T-helper 1 cell (primary cell): ENCODE data around the gene ERBIN.
"Not testable (repeated sequence)": the region's sequence is repeated elsewhere in the genome, so short reads cannot be mapped to it uniquely, and the experiment has no call there.

Experiments used
- DNase-seq, 5 donors: peaks; one replicate each; pipeline ENCODE4 v3.0.0-alpha.2; 2012 to 2020

ERBIN gene

GRCh38 chr5:65923339-65923738, 3.0 kb upstream of the ERBIN start:
- DNase-seq, result no peak

DNA sequence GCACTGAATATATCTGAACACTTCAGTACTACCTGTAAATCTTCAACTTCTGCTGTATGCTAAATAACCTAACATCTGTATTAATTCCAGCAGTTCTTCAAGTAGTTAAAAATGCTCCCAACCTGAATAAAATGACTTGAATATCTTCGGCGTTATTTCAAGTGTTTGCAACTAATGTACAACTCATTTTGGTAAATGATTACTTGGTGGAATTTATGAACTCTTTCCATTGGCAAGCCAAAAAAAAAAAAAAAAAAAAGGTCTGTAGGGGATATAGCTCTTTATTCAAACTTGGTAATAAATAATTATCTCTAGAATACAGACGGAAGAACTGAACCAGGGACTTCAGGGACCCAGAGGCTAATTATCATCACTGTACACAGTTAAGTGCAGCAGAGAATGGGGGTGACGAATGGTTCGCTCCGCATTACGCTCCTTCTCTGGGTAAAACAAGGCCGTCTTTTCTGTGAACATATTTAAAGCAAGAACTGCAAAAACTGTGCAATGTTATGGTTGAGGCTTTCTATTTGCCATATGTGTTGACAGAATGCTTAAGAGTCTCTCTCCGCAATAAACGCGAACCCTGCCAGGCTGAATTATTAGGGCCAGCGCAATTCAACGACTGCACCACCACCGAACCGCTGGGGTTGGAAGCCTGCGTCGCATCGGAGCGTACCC, 1.9 kb upstream of the ERBIN start:
- no peak for DNase-seq

GRCh38 chr5:65925044-65925600, 1.3 kb upstream of the ERBIN start:
- peak; percentile 46 to 83 (median 64) for DNase-seq

DNA sequence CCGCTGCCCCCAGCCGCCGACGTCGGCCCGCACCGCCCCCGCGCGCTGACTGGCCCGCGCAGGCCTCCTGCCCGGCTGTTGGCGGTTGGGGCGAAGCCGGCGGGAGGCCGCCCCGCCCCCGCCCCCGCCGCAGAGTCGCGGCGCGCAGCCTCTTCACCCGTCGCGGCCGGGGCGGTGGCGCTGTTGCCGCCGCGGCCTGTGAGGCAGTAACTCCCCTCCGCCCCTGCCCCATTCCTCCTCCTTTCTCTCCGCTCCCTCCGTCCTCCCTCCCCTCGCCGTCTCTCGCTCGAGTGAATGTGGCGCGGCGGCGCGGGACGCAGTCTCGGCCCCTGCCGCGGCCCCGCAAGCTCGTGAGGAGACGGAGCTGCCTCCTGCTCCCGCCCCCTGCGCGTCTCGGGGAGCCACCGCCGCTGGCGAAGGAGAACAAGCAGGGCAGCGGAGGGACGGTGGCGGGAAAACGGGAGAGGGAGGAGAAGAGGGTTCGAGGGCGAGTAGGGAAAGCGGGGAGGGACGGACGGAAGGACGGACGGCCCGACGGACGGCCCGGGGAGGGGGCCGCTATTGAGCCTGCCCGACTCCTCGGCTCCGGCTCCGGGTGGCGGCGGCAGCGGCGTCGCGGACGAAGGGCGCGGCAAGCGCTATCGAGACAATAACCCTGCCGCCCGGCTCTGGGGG, 637 bp upstream of the ERBIN start:
- DNase-seq, result peak; percentile 71 to 87 (median 79)

GRCh38 chr5:65926893-65927292, 518 bp downstream of the ERBIN start:
- peak in 1 of 5 donors; percentile 18 for DNase-seq

DNA sequence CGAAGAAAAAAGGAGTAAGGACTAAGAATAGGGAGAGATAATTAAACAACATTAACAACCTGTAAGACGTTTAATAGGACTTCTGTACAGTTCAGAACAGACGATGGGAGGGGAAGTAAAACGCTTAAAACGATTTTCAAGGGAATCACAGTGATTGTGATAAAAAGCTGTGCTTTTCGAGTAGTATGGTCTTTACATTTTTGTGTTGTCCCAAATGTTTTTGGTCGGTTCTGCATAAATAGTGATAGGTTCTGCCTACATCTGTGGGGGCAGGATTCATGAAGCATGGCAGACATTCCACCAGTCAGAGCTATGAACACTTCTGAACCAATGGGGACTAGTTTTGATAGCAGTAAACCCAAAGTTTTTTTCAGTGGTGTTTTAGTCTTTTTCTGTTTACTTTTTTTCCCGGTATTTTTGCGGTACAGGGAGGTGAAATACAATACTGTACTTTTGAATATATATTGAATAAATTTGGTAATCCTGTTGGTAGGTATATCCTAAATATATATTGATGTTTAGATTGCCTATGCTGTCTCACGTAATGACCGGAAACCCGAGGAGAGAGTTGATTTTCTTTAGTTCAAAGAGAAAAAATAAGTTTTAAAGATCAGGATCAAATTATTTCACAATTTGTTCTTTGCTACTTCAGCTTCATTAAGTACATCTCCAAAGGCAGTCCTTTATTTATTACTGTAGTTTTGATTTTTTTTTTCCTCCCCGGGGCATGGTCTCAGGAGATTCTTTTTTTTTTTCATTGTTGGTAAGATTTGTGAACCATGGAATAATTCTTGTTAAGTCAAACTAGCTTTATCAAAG, 1.3 kb downstream of the ERBIN start:
- peak in 2 of 5 donors; percentile 18 to 59 for DNase-seq

GRCh38 chr5:65928322-65928752, 2.0 kb downstream of the ERBIN start:
- DNase-seq, result no peak

GRCh38 chr5:65928860-65929259, 2.5 kb downstream of the ERBIN start:
- no peak for DNase-seq

DNA sequence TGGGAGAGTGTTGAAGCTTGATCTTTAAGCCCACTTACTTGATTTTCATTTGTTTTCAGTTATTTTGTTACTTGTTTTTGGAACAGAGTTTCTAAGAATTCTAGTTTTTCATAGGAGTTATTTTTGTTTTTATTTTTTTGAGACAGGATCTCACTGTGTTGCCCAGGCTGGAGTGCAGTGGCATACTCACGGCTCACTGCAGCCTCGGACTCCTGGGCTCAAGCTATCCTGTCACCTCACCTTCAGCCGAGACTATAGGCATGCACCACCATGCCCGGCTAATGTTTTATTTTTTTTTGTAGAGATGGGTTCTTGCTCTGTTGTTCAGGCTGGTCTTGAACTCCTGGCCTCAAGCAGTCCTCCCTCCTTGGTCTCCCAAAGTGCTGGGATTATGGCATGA, 6.3 kb downstream of the ERBIN start:
- no peak for DNase-seq

- no peak for DNase-seq
These were observed 6.9 kb downstream of the ERBIN start for GRCh38 chr5:65933295-65933694.

DNA sequence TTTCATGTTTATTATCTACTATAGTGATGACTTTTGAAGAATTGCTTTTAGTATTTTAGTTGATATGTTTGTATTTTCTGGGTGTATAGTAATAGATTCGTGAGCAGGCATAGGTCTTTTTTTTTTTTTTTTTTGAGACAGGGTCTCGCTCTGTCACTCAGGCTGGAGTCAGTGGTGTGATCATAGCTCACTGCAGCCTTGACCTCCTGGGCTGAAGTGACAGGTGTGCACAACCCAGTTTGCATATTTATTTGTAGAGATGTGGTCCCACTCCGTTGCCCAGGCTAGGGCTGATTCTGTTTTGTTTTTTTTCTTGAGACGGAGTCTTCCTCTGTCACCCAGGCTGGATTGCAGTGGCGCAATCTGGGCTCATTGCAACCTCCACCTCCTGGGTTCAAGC, 11.9 kb downstream of the ERBIN start:
- no peak for DNase-seq

DNA sequence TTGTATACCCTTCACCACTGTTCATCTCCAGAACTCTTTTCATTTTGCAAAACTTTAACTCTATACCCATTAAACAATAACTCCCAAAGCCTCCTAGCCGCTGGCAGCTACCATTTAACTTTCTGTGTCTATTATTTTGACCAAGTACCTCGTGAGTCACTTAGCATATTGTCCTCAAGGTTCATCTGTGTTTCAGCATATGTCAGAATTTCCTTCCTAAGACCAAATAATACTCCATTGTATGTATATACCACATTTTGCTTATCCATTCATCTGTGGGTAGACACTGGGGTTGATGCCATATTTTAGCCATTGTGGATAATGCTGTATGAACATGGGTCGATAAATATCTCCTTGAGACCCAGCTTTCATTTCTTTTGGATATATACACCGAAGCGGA, 17.4 kb downstream of the ERBIN start:
- DNase-seq, result no peak

- DNase-seq, result no peak
These were observed 19.9 kb downstream of the ERBIN start for GRCh38 chr5:65946198-65946745.

GRCh38 chr5:65948115-65948747, 21.9 kb downstream of the ERBIN start:
- no peak for DNase-seq

GRCh38 chr5:65951330-65951729, 25.0 kb downstream of the ERBIN start:
- DNase-seq, result no peak

DNA sequence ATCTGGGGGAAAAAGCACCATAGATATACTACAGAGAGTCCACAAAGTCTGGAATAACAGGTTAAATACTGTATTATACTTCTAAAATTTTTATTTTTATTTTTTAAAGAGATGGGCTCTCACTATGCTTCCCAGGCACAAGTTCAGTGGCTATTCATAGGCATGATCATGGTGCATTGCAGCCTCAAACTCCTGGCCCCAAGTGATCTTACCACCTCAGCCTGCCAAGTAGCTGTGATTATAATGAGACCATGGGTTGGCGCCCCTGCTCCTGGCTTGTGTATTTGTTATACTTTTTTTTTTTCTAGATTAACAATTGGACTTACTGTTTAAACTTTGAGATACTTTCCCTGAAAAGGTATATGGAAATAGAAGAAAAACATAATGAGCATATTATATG, 25.9 kb downstream of the ERBIN start:
- DNase-seq, result no peak

DNA sequence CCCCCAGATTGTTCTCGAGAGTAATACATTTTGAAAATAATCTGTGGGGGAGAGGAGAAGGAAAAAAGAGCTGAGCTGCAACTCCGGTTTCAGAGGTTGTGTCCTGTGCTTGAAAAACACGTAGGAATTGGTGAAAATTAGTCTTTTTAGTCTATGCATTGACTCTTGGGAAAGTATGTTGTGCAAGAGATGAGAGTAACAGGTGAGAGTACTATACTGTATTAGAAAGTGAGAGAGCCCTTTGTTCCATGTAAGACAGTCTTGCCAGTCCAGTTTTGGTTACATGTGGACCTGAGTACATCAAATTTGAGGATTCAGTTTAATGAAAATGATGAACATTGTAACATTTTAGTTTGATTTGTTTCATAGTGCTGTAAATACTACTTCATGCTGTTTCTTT, 27.8 kb downstream of the ERBIN start:
- no peak for DNase-seq

GRCh38 chr5:65955746-65956145, 29.4 kb downstream of the ERBIN start:
- DNase-seq, result no peak

- not testable (repeated sequence) for DNase-seq
These were observed 31.3 kb downstream of the ERBIN start for GRCh38 chr5:65957703-65958102.

DNA sequence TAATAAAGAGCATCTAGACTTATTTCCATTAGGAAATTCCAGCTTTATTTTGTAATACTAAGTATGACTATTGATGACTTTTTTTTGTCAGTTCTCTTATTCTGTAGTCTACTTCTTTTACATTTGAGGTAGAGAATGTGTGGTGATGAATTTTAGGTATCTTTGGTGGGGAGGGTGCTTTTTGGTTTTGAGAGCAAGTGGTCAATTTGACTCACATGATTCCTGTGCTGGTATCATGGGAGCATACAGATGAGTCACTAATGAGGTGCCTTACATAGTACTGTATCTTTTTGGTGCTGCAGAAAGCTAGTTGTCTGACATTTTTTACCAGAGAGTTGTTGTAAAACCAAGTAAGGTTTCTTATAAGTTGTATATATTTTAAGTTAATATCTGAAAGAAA, 35.3 kb downstream of the ERBIN start:
- peak in 1 of 5 donors; percentile 9 for DNase-seq

DNA sequence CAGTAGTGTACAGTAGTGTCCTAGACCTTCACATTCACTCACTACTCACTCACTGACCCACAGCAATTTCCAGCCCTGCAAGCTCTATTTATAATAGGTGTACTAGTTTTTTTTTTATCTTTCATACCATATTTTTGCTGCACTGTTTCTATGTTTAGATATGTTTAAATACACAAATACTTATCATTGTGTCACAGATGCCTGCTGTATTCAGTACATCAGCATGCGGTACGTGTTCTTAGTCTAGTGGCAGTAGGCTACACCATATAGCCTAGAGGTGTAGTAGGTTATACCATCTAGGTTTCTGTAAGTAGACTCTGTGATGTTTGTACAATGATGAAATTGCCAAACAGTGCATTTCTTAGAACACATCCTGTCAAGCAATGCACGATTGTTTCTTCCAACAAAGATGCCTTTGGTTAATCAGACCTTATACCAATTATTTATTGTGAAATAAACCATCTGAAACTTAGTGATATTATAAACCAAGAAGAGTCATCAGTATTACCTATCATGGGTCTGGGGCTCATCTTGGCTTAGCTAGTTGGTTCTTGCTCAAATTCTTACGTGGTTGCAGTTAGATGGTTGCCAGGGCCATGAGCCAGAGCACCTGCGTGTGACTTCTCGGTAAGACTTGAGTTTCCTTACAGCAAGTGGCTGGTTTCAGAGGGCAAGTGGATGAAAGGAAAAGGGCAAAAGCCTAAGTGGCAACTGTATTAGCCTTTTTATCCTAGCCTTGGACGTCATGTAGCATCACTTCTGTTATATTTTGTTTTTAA, 41.1 kb downstream of the ERBIN start:
- DNase-seq, result no peak
